PFSK-1 (cell line): ENCODE results near the gene SCARB1.

Experiments
- FOXP2 ChIP-seq: optimal IDR thresholded peaks from 2 replicates; pipeline ENCODE3; 2011; ENCODE audit warnings: borderline replicate concordance, control low read depth, inconsistent platforms; ENCODE audit not compliant: insufficient read depth; ENCODE audit errors: extremely low read length, extremely low read depth
- POLR2AphosphoS5 ChIP-seq: IDR thresholded peaks from 2 replicates; pipeline ENCODE4 v1.6.1; 2012; ENCODE audit warnings: low read depth, mild to moderate bottlenecking, control low read depth, low read length, moderate library complexity
- REST ChIP-seq, 2 experiments: IDR thresholded peaks; 2 replicates each; pipeline versions ENCODE4 v1.6.1 to v1.8.0; 2011 to 2012; ENCODE audit warnings: low read depth in 2 of 2, low read length in 2 of 2, control low read depth in 1 of 2, inconsistent platforms in 1 of 2, mild to moderate bottlenecking in 1 of 2, moderate library complexity in 1 of 2; ENCODE audit not compliant: insufficient read depth in 1 of 2
- SIN3A ChIP-seq: IDR thresholded peaks from 2 replicates; pipeline ENCODE4 v1.6.1; 2012; ENCODE audit warnings: mild to moderate bottlenecking, low read length, moderate library complexity, borderline replicate concordance; ENCODE audit not compliant: insufficient read depth
- TAF1 ChIP-seq: IDR thresholded peaks from 2 replicates; pipeline ENCODE4 v1.6.1; 2012; ENCODE audit warnings: low read length, control low read depth, borderline replicate concordance; ENCODE audit not compliant: insufficient read depth

Gene SCARB1

GRCh38 chr12:124878795-124879516 lies 15.3 kb upstream of the SCARB1 start:
- TF ChIP-seq FOXP2 = no peak
- no peak for TF ChIP-seq SIN3A
- TF ChIP-seq REST (IDR thresholded peaks at IDR 0.05; ENCODE audit: insufficient read depth in 1 of 2, low read depth in 2 of 2, low read length in 2 of 2) = no peak
- TF ChIP-seq TAF1 = no peak
- TF ChIP-seq POLR2AphosphoS5 = no peak

DNA sequence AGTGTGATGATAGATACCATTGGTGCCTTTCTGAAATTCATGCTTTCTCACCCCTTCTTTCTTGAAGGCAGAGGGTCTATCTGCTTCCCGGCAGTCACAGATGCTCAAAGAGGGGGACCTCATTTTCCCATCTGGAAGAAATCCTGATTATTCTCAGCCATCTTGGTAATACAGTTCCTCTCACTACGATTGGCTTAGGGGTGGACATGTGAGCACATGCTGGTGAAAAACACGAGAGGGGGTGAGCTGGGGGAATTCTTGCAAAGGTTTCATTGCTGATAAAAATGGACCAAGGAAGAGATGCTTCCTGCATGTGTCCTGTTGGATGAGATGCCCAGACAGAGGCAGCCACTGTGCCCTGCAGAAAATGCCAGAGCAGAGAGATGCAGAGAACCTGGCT lies 13.8 kb upstream of the SCARB1 start:
- TF ChIP-seq FOXP2 = no peak
- TF ChIP-seq TAF1 = no peak
- no peak for TF ChIP-seq REST (IDR thresholded peaks at IDR 0.05; ENCODE audit: insufficient read depth in 1 of 2, low read depth in 2 of 2, low read length in 2 of 2)
- TF ChIP-seq POLR2AphosphoS5 = no peak
- TF ChIP-seq SIN3A = no peak

DNA sequence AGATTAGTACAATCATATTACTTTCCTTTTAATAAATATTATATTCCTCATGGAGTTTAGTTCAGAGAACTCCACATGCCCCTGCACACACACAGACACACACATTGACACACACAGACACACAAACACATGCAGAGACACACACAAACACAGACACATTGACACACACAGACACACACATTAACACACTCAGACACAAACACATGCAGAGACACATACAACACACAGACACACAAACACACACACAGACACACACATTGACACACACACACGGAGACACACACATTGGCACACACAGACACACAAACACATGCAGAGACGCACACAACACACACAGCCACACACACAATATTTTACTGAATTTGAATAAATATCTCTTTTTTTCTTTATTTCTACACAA lies 12.5 kb upstream of the SCARB1 start:
- no peak for TF ChIP-seq FOXP2
- no peak for TF ChIP-seq POLR2AphosphoS5
- no peak for TF ChIP-seq TAF1
- no peak for TF ChIP-seq REST (IDR thresholded peaks at IDR 0.05; ENCODE audit: insufficient read depth in 1 of 2, low read depth in 2 of 2, low read length in 2 of 2)
- no peak for TF ChIP-seq SIN3A

DNA sequence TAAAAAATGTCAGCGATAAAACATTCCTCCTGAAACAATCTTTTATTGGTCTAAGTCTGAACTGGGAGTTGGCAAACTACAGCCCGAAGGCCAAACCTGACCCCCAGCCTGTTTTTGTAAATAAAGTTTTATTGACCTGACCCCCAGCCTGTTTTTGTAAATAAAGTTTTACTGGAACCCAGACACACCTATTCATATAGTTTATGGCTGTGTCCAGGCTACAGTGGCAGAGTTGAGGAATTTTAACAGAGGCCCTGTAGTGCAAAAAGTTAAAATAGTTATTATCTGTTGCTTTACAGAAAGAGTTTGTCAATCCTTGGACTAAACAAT lies 12.1 kb upstream of the SCARB1 start:
- no peak for TF ChIP-seq TAF1
- no peak for TF ChIP-seq REST (IDR thresholded peaks at IDR 0.05; ENCODE audit: insufficient read depth in 1 of 2, low read depth in 2 of 2, low read length in 2 of 2)
- TF ChIP-seq SIN3A = no peak
- no peak for TF ChIP-seq FOXP2
- TF ChIP-seq POLR2AphosphoS5 = no peak
